Measurements from ENCODE around the gene CYP19A1. TPM values are rescaled to one million over a fixed set of nuclear protein-coding genes. Genes with fewer than 3 reads are reported as not detected.
A peak's percentile ranks its signal among the peaks of the same experiment; 100 is the strongest.

The CYP19A1 gene
- total RNA-seq, 1 experiment from 2014 or later: 0.48 TPM

- DNase-seq (ENCODE audit: low read depth): no peak
These were observed 21.6 kb upstream of the CYP19A1 start for GRCh38 chr15:51359981-51360380.

- peak; percentile 55 for DNase-seq (ENCODE audit: low read depth)
These were observed 18.6 kb upstream of the CYP19A1 start for GRCh38 chr15:51356983-51357382.

- DNase-seq (ENCODE audit: low read depth): no peak
These were observed 17.8 kb upstream of the CYP19A1 start for GRCh38 chr15:51356147-51356546.

DNA sequence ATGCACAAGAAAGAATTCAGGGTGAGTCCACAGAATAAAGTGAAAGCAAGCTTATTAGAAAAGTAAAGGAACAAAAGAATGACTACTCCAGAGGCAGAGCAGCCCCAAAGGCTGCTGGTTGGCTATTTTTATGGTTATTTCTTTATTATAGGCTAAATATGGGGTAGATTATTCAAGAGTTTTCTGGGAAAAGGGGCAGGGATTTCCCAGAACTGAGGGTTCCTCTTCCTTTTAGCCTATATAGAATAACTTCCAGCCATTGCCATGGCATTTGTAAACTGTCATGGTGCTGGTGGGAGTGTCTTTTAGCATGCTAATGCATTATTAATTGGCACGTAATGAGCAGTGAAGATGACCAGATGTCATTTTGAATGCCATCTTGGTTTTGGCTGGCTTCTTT, 16.7 kb upstream of the CYP19A1 start:
- DNase-seq (ENCODE audit: low read depth): no peak

DNA sequence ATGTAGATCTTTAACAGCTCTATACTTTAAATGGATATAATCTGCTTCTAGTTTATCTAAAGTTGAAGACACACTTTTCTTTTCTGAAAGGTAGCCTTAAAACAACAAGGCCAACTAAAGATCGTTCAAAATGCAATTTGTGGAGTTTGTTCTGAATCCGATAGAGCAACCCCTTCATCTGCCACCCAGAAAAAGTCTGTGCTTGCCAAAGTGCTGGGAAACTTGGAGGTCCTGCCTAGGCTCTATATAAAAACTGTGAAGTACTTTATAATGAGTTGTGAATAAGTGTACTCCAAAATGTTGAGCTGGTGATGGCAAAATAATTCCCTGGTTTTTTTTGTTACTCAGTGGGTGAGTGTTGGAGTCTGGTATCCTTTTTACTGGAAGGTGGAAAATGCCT, 15.6 kb upstream of the CYP19A1 start:
- DNase-seq (ENCODE audit: low read depth): no peak

- no peak for DNase-seq (ENCODE audit: low read depth)
These were observed 12.3 kb upstream of the CYP19A1 start for GRCh38 chr15:51350723-51351122.

GRCh38 chr15:51349156-51349844, 10.9 kb upstream of the CYP19A1 start:
- DNase-seq (ENCODE audit: low read depth): no peak

- DNase-seq (ENCODE audit: low read depth): peak; percentile 23
These were observed 10.3 kb upstream of the CYP19A1 start for GRCh38 chr15:51348688-51349087.

- no peak for DNase-seq (ENCODE audit: low read depth)
These were observed 7.7 kb upstream of the CYP19A1 start for GRCh38 chr15:51346136-51346535.

DNA sequence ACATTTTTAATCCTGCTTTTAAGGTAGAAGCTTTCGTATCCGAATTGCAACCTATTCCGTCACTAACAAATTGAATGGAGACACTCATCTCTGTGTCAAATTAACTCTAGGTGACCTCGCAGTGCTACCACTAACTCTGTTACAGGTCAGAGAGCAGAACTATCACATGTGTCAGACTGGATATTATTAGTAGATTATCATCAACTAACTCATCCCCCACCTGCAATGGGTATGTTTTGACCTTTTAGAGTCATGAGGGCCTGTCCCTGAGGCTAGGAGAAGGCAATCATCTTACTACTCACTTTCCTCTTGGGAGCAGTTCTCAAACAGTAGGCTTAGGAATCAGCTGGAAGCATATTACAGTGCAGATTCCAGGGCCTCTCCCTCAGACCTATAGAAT, 5.1 kb upstream of the CYP19A1 start:
- DNase-seq (ENCODE audit: low read depth): no peak

DNA sequence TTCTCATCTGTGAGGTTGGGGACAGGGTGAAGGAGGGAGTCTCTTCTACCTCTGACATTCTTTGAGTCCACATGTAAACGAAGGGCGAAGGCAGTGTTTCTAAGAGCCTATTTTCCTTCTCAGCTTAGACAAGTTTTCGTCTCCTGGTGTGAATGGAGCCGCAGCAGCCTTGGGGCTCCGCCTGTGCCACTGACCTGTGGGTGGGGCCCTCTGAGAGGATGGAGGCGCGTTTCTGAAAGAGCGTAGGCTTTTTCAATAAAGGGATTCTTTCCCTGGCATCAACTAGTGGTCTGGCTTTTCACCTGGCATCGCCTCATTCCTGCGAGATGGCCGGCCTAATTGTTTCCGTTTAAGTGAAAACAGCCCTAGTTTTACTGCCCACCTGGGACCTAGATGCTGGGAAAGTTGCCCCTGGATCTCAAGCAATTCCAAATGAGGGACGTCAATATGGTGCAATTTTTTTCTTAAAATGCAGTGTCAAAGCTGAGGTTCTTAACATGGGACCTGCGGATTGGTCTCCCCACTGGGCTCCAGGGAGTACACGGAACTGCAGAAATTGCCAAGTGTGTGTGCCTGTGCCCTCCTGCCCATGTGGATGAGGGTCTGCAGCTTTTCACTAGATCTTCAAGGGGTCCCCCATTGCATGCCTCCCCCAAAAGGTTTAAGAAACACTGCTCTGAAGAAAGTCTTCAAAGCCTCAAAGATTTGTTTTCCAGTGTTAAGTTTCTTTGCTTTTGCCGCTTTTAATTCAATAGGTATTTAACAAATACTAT, 4.0 kb upstream of the CYP19A1 start:
- DNase-seq (ENCODE audit: low read depth): no peak

DNA sequence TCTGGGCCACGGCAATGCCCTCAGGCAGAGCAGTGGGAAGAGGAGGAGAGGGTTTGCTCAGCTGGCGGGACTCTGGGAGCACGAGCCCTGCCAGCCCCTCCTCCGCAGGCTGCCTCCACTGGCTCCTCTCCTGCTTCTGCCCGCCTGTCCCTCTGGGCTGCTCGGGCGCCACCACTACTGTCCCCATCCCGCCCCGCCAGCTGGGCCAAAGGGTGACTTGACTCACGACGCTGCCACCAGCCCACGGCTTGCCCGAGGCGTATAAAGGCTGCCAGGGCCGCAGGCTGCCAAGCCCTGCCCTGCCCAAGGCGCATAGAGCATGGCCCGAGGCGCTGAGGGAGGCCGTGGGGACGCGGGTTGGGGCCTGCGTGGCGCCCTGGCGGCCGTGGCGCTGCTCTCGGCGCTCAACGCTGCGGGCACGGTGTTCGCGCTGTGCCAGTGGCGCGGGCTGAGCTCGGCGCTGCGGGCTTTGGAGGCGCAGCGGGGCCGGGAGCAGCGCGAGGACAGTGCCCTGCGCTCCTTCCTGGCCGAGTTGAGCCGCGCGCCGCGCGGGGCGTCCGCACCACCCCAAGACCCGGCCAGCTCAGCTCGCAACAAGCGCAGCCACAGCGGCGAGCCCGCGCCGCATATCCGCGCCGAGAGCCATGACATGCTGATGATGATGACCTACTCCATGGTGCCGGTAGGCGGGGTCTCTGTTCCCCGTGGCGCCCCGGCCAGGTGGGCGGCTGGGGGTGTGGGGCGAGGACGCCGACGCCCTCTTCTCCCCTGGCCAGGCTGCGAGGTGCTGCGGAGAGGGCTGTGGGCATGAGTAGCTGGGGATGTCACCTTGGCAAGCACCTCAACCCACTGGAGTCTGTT, 3.2 kb upstream of the CYP19A1 start, which contains the start of gene GLDN:
Gene GLDN (plus strand): TSS at position 290 of the 861 bp plus-strand sequence. CDS start 30 bp downstream, at position 320.
- DNase-seq (ENCODE audit: low read depth): no peak

DNA sequence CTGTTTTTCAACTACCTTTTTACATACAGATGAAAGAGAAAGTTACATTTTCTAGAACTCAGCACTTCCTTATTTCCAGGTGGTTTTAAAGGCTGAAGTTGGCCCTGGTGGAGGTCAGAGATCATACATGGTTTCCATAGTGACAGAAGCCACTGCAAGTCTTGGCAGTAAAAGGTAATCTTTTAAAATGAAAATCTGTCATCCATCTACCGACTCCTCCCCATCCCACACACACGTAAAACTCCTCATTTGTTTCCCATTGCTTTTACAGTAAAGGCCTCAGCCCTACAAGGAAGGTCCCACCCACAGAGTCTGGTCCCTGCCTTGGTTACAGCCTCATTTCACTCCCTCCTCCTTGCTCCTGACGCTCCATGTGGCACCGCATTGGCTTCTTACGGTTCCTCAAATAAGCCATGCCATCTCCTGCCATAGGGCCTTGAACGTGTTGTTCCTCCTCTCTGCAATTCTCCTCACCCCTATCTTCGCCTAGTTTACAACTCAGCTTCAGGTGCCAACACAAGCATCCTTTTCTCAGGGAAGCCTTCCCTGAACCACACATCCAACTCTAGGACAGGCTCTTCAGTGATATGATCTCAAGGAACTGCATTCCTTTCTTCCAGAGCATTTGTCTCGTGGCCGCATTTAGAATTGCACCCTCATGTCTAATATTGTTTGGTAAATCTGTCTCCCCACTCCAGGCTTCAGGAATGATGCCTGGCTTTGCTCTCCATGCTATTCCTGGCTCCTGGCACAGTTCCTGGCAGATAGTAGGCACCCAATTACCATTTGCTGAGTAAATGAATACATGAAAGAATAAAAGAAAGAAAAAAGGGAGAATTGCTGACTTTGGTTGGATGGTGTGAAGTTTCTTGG, 2.6 kb downstream of the CYP19A1 start:
- no peak for DNase-seq (ENCODE audit: low read depth)

DNA sequence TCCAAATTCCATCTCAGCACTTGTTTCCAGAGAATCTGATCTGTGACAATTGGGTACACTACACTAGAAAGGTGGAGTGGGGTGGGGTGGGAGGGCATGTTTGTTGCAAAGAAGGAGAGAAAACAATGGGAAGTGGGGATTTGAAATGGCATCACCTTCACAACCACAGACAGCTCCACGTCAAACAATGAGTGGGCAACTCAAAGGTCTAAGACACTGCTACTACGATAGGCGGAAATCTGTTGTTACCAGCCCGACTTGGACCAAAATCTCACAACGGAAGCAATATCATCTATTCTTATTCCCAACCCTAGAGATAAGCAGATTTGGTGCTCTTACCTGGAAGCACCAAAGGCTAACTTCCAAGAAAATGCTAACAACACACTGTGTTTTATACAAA, 3.3 kb downstream of the CYP19A1 start:
- no peak for DNase-seq (ENCODE audit: low read depth)

- DNase-seq (ENCODE audit: low read depth): no peak
These were observed 4.4 kb downstream of the CYP19A1 start for GRCh38 chr15:51334011-51334451.

DNA sequence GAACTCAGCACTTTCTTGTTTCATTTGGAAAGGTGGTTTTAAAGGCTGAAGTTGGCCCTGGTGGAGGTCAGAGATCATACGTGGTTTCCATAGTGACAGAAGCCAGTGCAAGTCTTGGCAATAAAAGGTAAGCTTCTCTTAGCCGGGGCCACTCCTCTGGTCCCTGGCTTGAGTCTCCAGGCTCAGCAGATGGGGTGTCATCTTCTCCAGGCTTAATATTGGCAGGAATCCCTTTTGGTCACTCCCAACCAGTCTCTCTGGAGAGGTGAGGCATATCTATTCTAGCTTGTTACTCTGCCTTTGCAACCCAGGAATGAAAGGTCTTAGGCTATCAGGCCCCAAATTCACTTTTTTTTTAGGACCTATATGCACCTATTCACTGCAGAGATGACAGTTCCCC, 4.8 kb downstream of the CYP19A1 start:
- no peak for DNase-seq (ENCODE audit: low read depth)

DNA sequence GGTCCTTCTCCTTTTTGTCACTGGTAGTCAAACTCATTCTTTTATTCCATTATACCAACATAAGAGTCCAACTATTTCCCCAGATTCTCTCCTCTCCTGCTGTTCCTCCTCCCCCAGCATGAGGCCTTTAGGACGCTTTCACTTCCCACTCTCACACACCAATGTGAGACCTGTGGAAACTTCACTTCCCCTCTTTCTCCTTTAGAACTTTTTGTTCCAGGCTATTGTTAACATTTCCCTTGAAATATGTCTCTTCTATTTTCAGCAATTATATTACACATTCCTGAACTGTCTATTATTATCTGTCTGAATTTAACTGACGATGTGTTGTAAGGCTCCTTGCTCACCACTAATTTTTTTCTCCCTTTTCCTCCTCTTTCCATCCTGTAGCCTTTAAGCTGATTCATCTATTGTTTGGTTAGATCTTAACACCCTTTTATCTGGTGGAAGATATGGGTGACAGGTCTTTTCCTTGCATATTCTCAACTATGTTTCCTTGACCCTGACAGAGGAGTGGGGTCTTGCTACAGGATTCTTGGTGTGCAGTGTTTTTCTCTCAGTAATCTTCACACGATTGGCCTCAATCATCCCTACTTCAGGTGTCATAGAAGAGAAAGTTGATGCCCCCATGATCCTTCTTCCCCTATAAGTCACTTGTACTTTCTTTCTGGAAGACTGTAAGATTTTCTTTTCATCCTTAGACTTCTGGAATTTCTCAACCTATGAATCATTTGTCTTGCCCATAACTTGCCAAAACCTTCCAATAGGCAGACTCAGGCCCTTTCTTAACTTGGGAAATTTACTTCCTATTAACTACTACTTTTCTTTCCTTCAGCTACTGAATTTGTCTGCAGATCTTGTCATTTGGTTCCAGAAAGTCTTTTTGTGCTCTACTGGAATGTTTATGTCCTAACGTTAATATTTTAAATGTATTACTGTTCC, 5.9 kb downstream of the CYP19A1 start:
- no peak for DNase-seq (ENCODE audit: low read depth)

DNA sequence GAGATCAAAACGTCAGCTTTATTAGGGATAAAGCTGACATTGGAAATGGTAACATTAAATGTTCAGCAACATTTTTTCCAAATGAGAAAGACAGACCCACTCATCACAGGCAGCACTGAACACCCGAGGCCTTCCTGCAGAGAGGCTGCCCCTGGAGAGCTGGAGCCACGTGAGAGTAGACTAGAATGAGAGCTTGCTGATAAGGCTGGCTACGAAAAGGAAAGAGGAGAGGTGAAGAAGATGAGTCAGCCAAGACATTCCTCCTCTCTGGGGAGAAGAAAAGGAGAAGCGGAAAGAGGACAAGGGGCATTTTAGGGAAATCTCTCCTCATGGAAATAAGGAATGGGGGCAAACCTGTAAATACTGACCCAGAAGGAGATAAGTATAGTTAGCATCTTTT, 7.3 kb downstream of the CYP19A1 start:
- no peak for DNase-seq (ENCODE audit: low read depth)

DNA sequence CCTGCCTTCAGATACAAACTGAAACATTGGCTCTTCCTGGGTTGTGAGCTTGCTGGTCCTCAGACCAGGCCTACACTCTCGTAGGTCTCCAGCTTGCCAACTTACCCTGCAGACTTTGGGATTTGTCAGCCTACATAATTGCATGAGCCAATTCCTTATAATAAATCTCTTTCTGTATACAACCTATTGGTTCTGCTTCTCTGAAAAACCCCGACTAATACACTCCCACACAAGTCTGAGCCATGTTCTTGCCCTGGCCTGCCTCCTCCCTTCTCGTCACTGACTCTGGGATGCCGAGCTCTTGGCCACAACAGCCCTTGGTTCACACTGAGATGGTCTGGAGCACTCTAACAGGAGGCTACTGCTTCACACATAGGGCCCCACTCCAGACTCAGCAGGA, 9.5 kb downstream of the CYP19A1 start:
- no peak for DNase-seq (ENCODE audit: low read depth)

GRCh38 chr15:51327081-51327480, 11.3 kb downstream of the CYP19A1 start:
- no peak for DNase-seq (ENCODE audit: low read depth)
